Neural progenitor cell (in vitro differentiated cells): ENCODE measurements around the gene SHROOM3. TPM values are rescaled to one million over a fixed set of nuclear protein-coding genes. Genes with fewer than 3 reads are reported as not detected.
A peak's percentile ranks its signal among the peaks of the same experiment; 100 is the strongest.

Source experiments
- DNase-seq: peaks from one replicate; pipeline ENCODE4 v3.0.0-alpha.2; 2016; ENCODE audit warnings: low spot score
- H2AFZ ChIP-seq: fragments of 200-600 bp; sonication (generic); replicated peaks from 2 replicates; pipeline ENCODE4 v1.6.1; 2016; ENCODE audit warnings: antibody characterized with exemption
- H3F3A ChIP-seq: fragments of 200-600 bp; sonication (generic); 2 replicates; pipeline ENCODE4 v1.6.1; 2016; ENCODE audit warnings: antibody characterized with exemption, low read depth
- H3K27ac ChIP-seq: fragments of 200-600 bp; sonication (generic); 2 replicates; pipeline ENCODE4 v1.5.1; 2016; ENCODE audit warnings: mild to moderate bottlenecking
- H3K27me3 ChIP-seq: fragments of 200-600 bp; sonication (generic); 2 replicates; pipeline ENCODE4 v1.6.1; 2016; ENCODE audit warnings: mild to moderate bottlenecking, moderate library complexity
- H3K36me3 ChIP-seq: fragments of 200-600 bp; sonication (generic); 2 replicates; pipeline ENCODE4 v1.5.1; 2016
- H3K4me1 ChIP-seq: fragments of 200-600 bp; sonication (generic); 2 replicates; pipeline ENCODE4 v1.6.1; 2016; ENCODE audit warnings: mixed run types
- H3K4me2 ChIP-seq: fragments of 200-600 bp; sonication (generic); 2 replicates; pipeline ENCODE4 v1.6.1; 2016
- H3K4me3 ChIP-seq: fragments of 200-600 bp; sonication (generic); 2 replicates; pipeline ENCODE4 v1.5.1; 2016
- H3K79me2 ChIP-seq: fragments of 200-600 bp; sonication (generic); 2 replicates; pipeline ENCODE4 v1.6.1; 2016; ENCODE audit warnings: low read depth
- H3K9ac ChIP-seq: fragments of 200-600 bp; sonication (generic); 2 replicates; pipeline ENCODE4 v1.6.1; 2016
- H3K9me3 ChIP-seq: fragments of 200-600 bp; sonication (generic); 2 replicates; pipeline ENCODE4 v1.5.1; 2016; ENCODE audit warnings: low read depth
- H4K20me1 ChIP-seq: fragments of 200-600 bp; sonication (generic); 2 replicates; pipeline ENCODE4 v1.6.1; 2016; ENCODE audit warnings: low read depth
- H3K27ac Mint-ChIP-seq: 3 replicates; pipeline ENCODE4 v1.8.0; 2021; ENCODE audit warnings: mixed read lengths
- H3K27me3 Mint-ChIP-seq: 2 replicates; pipeline ENCODE4 v1.8.0; 2022; ENCODE audit warnings: low read depth, mild to moderate bottlenecking, inconsistent platforms, moderate library complexity, mixed read lengths; ENCODE audit not compliant: insufficient read depth
- H3K36me3 Mint-ChIP-seq: 3 replicates; pipeline ENCODE4 v1.8.0; 2021; ENCODE audit warnings: mixed read lengths
- H3K4me1 Mint-ChIP-seq: 3 replicates; pipeline ENCODE4 v1.8.0; 2021; ENCODE audit warnings: mixed read lengths
- H3K4me3 Mint-ChIP-seq: 3 replicates; pipeline ENCODE4 v1.8.0; 2021; ENCODE audit warnings: mild to moderate bottlenecking, moderate library complexity, mixed read lengths
- H3K9me3 Mint-ChIP-seq: 3 replicates; pipeline ENCODE4 v1.8.0; 2020; ENCODE audit warnings: mixed read lengths
- CTCF ChIP-seq: fragments of 200-600 bp; sonication (generic); IDR thresholded peaks from 2 replicates; pipeline ENCODE4 v1.5.1; 2017; ENCODE audit warnings: antibody characterized with exemption, mild to moderate bottlenecking
- EZH2 ChIP-seq: fragments of 200-600 bp; sonication (generic); IDR thresholded peaks from 2 replicates; pipeline ENCODE4 v1.6.1; 2017; ENCODE audit warnings: antibody characterized with exemption, mild to moderate bottlenecking, moderate library complexity
- EZH2phosphoT487 ChIP-seq: fragments of 200-600 bp; sonication (generic); IDR thresholded peaks from 2 replicates; pipeline ENCODE4 v1.6.1; 2017; ENCODE audit warnings: antibody characterized with exemption
- total RNA-seq: library from RNA; depleted of rRNA; stranded (reverse); fragments of >200 nt; gene quantifications from 2 replicates; pipeline ENCODE4 v1.2.3, GENCODE V29; 2015; ENCODE audit warnings: low replicate concordance

Gene SHROOM3
- total RNA-seq, 1 donor from 2014 or later = 36.6 TPM

- DNase-seq = no peak
- Histone ChIP-seq H3K9me3 (no peaks in the 10 kb centered on the region), H4K20me1 (peaks cover 4% of the 10 kb centered on the region), H3K27ac (no peak overlapping the region), H3K36me3 (no peaks in the 10 kb centered on the region), H3K4me2 (no peak overlapping the region), H3K4me3 (no peak overlapping the region), H2AFZ (no peak overlapping the region), H3K79me2 (no peaks in the 10 kb centered on the region), H3F3A (no peaks in the 10 kb centered on the region), H3K9ac (no peak overlapping the region), H3K27me3 (no peaks in the 10 kb centered on the region), H3K4me1 (no peaks in the 10 kb centered on the region)
- no peak overlapping the region for H3K27ac Mint-ChIP-seq
- peaks cover 22% of the 10 kb centered on the region for H3K4me1 Mint-ChIP-seq
- H3K27me3 Mint-ChIP-seq = peaks cover 5% of the 10 kb centered on the region
- no peaks in the 10 kb centered on the region for H3K9me3 Mint-ChIP-seq
- H3K36me3 Mint-ChIP-seq = peaks cover 35% of the 10 kb centered on the region
- no peak for TF ChIP-seq EZH2phosphoT487
- no peak for TF ChIP-seq EZH2
- TF ChIP-seq CTCF = no peak
- no peak overlapping the region for H3K4me3 Mint-ChIP-seq
These were observed 202.8 kb downstream of the SHROOM3 start for GRCh38 chr4:76637712-76638361.

GRCh38 chr4:76639288-76639687 is 204.3 kb downstream of the SHROOM3 start:
- H4K20me1 ChIP-seq = peaks cover 4% of the 10 kb centered on the region

GRCh38 chr4:76640353-76640910 is 205.4 kb downstream of the SHROOM3 start:
- no peaks in the 10 kb centered on the region for H3K9me3 ChIP-seq
- Mint-ChIP-seq H3K9me3 (no peaks in the 10 kb centered on the region), H3K4me1 (peaks cover 22% of the 10 kb centered on the region), H3K27ac (peak overlapping the region; percentile 84), H3K27me3 (no peaks in the 10 kb centered on the region), H3K36me3 (peaks cover 30% of the 10 kb centered on the region), H3K4me3 (no peak overlapping the region)
- TF ChIP-seq CTCF (no peak), EZH2 (no peak), EZH2phosphoT487 (no peak)
- no peak overlapping the region for H2AFZ ChIP-seq
- no peak overlapping the region for H3K4me2 ChIP-seq
- H3K79me2 ChIP-seq = no peaks in the 10 kb centered on the region
- no peaks in the 10 kb centered on the region for H3F3A ChIP-seq
- no peak overlapping the region for H3K27ac ChIP-seq
- H3K36me3 ChIP-seq = no peaks in the 10 kb centered on the region
- no peaks in the 10 kb centered on the region for H3K4me1 ChIP-seq
- no peak overlapping the region for H3K9ac ChIP-seq
- H3K4me3 ChIP-seq = no peak overlapping the region
- peaks cover 4% of the 10 kb centered on the region for H4K20me1 ChIP-seq
- no peak for DNase-seq
- no peaks in the 10 kb centered on the region for H3K27me3 ChIP-seq

More at GRCh38 chr4:76639288-76639687, 204.3 kb downstream of the SHROOM3 start:
- Mint-ChIP-seq H3K36me3 (peaks cover 31% of the 10 kb centered on the region), H3K27me3 (no peaks in the 10 kb centered on the region), H3K9me3 (no peaks in the 10 kb centered on the region), H3K27ac (peak overlapping the region; percentile 86), H3K4me1 (peaks cover 22% of the 10 kb centered on the region), H3K4me3 (no peak overlapping the region)
- Histone ChIP-seq H3K9ac (no peak overlapping the region), H3K27me3 (no peaks in the 10 kb centered on the region), H3K9me3 (no peaks in the 10 kb centered on the region), H3K4me3 (no peak overlapping the region), H3K4me1 (no peaks in the 10 kb centered on the region), H3K36me3 (no peaks in the 10 kb centered on the region), H3K27ac (no peak overlapping the region), H3F3A (no peaks in the 10 kb centered on the region), H3K4me2 (no peak overlapping the region), H3K79me2 (no peaks in the 10 kb centered on the region), H2AFZ (no peak overlapping the region)
- DNase-seq = no peak
- TF ChIP-seq EZH2 (no peak), CTCF (no peak), EZH2phosphoT487 (no peak)
